Measurements from ENCODE around the gene GCNA.
"Not testable (repeated sequence)": the region's sequence is repeated elsewhere in the genome, so short reads cannot be mapped to it uniquely, and the experiment has no call there.

The GCNA gene

DNA sequence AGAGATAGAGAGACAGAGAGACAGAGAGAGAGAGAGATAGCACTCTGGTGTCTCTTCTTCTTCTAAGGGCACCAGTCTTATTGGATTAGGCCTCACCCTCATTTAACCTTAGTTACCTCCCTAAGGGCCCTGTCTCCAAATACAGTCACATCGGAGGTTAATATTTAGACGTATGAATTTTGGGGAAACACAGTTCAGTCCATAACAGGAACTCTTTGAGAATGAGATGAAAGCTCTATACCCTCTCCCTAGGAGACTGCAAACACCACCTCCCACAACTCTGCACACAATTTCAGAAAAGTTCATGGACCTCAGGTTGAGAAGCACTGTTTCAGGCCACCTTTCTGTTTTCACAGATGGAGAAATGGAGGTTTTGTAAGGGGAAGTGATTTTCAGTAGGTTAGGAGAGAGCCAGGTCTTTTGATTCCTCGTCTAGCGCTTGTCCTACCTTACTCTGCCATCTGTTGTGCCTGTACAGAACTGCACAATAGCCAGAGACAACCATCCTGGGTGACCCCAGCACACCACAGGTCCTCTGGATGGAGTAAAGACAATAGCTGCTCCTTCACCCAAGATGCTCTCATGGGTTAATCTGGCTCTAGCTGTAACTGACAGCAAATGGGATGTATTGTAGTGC lies 72.2 kb downstream of the GCNA start:
- no peak for DNase-seq

DNA sequence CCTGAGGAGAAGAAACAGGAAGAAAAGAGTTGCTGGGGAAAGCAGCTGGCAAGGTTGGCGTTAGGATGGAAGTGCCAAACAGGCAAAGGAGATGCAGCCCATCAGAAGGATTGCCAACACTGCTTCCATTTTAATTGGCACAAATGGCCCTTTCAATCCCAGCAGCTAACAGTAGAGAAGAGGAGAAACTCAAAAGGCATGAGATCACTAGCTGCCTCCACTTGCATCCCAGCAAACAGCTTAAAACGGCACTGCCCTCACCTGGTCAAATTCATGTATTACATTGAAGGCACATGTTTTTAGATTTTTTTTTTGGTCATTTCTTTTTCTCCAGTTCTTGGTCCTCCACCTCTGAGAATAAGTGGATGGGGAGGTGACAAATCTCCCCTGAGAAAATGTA lies 74.2 kb downstream of the GCNA start:
- peak; percentile 53 for DNase-seq

- DNase-seq, result no peak
These were observed 75.1 kb downstream of the GCNA start for GRCh38 chrX:71653344-71653743.

DNA sequence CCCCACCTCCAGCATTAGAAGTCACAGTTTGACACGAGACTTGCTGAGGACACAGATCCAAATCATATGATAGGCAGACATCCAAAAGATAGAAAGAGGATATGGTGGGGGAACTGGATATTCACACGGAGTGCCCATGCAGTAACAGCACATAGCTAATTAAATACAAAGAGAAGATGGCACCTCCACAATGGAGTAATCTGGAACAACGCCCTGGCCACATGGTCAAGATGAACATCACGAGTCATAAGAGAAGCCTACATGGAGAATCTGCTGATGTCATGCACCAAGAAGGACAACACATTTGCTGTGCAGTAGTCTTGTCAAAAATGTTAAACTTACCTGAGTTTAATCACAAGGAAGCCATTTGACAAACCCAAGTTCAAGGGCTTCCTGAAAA lies 79.0 kb downstream of the GCNA start:
- DNase-seq, result no peak

GRCh38 chrX:71659342-71659741 lies 81.1 kb downstream of the GCNA start:
- DNase-seq, result no peak

DNA sequence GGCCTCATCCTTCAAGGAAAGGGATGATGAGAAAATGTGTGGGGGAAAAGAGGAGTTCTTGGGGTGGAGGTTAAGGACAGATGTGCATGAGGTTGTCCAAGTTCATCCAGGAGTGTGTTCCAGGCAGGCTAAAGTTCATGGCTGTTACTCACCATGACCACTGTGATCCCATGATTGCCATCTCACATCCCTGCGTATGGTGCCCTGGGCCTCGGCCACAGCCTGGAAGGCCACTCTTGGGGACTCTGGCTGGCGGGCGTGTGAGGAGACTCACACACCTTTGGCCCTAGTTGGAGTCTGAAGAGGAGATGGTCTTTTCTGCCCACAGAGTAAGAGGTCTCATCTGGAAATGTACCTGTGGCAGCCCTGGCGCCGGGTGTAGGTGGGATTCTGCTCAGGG lies 81.7 kb downstream of the GCNA start:
- DNase-seq, result no peak

DNA sequence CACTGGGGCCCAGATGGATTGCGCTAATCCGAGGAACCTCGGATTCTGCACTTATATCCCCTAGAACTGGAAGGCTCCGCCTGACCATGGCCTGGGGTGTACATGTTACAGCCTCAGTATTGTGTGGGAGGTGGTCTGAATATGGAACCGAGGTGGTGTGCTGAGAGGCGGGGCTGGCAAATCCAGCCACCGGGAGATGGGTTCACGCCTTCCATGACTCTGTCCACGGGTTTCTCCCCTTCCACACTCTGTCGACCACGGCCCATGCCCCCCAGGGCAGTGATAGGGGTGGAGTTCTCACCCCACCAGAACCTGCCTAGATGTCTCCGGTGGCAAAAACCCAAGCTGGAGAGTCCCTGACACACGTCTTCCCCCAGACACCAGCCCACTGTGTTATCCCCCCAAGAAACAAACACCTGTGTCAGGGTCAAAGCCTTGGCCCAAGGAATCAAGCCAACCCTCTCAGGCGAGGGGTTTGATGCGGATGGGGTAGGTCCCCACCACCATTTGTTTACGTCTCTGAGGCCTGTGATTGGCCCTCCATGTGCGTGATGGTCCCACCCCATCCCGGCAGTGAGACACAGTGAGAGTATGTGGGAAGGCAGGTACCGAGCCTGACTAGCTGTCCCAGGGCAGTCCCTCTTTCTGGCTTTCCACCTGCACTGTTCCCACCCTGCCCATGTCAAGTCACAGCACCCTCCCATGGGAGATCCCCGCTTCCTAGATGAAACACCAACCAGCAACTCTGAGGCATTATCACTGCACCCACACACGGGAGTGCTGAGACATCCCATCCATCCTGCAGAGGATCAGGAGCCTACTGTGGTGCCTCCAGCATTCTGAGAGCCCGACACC lies 82.6 kb downstream of the GCNA start:
- no peak for DNase-seq

DNA sequence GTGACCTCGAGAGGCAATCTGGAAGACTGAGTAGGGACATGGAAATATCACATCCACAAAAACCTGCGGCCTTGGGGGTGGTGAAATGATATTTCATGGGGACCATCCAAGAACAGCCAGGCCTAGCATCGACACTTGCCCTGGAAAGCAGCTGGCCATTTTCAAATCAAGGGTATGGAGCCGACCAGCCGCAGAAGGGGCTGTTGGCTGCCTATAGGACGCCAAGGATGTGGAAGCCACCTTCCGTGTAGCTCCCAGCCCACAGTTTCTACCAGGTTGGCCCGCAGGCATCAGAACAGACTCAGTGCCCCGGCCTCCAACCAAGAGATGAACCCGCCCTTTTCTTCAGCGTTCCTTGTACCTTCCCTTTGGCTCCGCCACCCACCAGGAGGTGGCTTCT lies 83.7 kb downstream of the GCNA start:
- no peak for DNase-seq

DNA sequence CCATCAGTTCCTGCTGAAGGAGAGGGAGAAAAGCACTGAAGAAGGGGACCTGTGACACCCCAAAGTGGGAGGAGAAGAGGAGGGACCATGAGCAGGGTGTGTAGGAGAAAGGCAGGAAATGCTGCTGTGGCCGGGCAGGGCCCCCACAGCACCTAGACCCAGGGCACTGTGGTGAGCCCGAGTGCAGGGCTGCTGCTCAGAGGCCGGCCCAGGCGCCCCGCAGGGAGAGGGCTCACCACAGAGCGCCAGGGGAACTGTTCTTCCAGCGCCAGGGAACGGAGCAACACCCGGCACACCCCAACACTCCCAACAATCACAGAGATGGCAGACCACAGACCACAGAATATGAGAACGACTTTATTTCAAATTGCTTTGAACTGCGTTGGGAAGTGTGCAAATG lies 84.4 kb downstream of the GCNA start:
- DNase-seq, result not testable (repeated sequence)

Data from right forelimb (tissue), 1 donor.